Measurements from ENCODE around the gene DOCK7. TPM values are rescaled to one million over a fixed set of nuclear protein-coding genes. Genes with fewer than 3 reads are reported as not detected.
"Not testable (repeated sequence)": the region's sequence is repeated elsewhere in the genome, so short reads cannot be mapped to it uniquely, and the experiment has no call there.

DOCK7 gene
- total RNA-seq, 2 experiments from 2014 or later = 15.5 to 20.4 TPM

- intact Hi-C loops (cut with micrococcal nuclease) = no loop called here
- Mint-ChIP-seq H3K27ac (no peak overlapping the region), H3K4me1 (ENCODE audit: low read depth) (peaks cover 6% of the 10 kb centered on the region), H3K9me3 (no peaks in the 10 kb centered on the region), H3K36me3 (no peaks in the 10 kb centered on the region), H3K27me3 (peaks cover 4% of the 10 kb centered on the region), H3K4me3 (no peak overlapping the region)
- ChIA-PET CTCF (no interaction called here), POLR2A (no interaction called here)
- no peak for DNase-seq
Measured at GRCh38 chr1:62720946-62721554, 32.9 kb upstream of the DOCK7 start.

DNA sequence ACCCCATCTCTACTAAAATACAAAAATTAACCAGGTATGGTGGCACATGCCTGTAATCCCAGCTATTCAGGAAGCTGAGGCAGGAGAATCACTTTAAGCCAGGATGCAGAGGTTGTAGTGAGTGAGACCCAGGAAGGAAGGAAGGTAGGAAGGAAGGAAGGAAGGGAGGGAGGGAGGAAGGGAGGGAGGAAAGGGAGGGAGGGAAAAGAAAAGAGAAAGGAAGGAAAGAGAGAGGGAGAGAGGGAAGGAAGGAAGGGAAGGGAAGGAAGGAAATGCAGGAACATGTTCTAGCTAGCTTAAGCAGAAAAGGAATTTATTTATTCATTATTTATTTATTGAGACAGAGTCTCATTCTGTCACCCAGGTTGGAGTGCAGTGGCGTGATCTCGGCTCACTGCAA is 30.2 kb upstream of the DOCK7 start:
- H3K27me3 Mint-ChIP-seq; POLR2A ChIA-PET; DNase-seq; H3K9me3 Mint-ChIP-seq; H3K4me3 Mint-ChIP-seq; H3K4me1 Mint-ChIP-seq (ENCODE audit: low read depth); H3K27ac Mint-ChIP-seq; intact Hi-C loops (cut with micrococcal nuclease); H3K36me3 Mint-ChIP-seq; CTCF ChIA-PET: not testable (repeated sequence)

- H3K4me3 Mint-ChIP-seq = no peak overlapping the region
- ChIA-PET CTCF (interaction anchor here (1.5 kb wide), 1 partner anchor 29 kb away, joined by 6 read pairs; no protein-coding TSS in a partner anchor), POLR2A (no interaction called here)
- no peak for DNase-seq
- H3K36me3 Mint-ChIP-seq = no peaks in the 10 kb centered on the region
- H3K27me3 Mint-ChIP-seq = peaks cover 4% of the 10 kb centered on the region
- intact Hi-C loops (cut with micrococcal nuclease) = no loop called here
- no peaks in the 10 kb centered on the region for H3K9me3 Mint-ChIP-seq
- H3K27ac Mint-ChIP-seq = no peak overlapping the region
- no peaks in the 10 kb centered on the region for H3K4me1 Mint-ChIP-seq (ENCODE audit: low read depth)
Measured at GRCh38 chr1:62717483-62717882, 29.3 kb upstream of the DOCK7 start.

DNA sequence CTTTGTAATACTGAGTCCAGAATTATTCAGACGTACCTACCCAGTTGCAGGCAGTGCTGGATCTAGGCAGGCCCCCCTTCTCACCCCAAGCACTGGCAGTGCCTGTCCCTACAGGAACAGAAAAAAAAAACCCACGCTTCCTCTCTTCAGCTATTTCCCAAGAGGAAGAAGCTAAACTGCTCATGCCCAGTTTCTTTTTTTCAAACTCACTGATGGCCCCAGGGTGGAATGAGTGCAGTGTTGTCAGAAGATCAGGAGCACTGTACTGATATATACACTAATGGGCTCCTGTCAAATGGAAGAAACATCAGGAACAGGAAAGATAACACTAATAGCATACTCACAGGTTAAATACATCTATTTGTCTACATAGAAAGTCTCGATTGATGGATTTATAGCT is 28.2 kb upstream of the DOCK7 start:
- ChIA-PET POLR2A (no interaction called here), CTCF (interaction anchor here (1.5 kb wide), 1 partner anchor 30 kb away, joined by 6 read pairs; no protein-coding TSS in a partner anchor)
- H3K36me3 Mint-ChIP-seq = no peaks in the 10 kb centered on the region
- H3K9me3 Mint-ChIP-seq = no peaks in the 10 kb centered on the region
- H3K4me3 Mint-ChIP-seq = no peak overlapping the region
- H3K4me1 Mint-ChIP-seq (ENCODE audit: low read depth) = no peaks in the 10 kb centered on the region
- DNase-seq = no peak
- intact Hi-C loops (cut with micrococcal nuclease) = no loop called here
- no peak overlapping the region for H3K27ac Mint-ChIP-seq
- peaks cover 4% of the 10 kb centered on the region for H3K27me3 Mint-ChIP-seq

GRCh38 chr1:62712336-62713243 is 24.4 kb upstream of the DOCK7 start:
- Mint-ChIP-seq H3K4me3 (no peak overlapping the region), H3K27me3 (no peaks in the 10 kb centered on the region), H3K4me1 (ENCODE audit: low read depth) (no peaks in the 10 kb centered on the region), H3K9me3 (no peaks in the 10 kb centered on the region), H3K27ac (no peak overlapping the region), H3K36me3 (no peaks in the 10 kb centered on the region)
- POLR2A ChIA-PET = no interaction called here
- CTCF ChIA-PET = no interaction called here
- no peak for DNase-seq
- intact Hi-C loops (cut with micrococcal nuclease) = no loop called here

DNA sequence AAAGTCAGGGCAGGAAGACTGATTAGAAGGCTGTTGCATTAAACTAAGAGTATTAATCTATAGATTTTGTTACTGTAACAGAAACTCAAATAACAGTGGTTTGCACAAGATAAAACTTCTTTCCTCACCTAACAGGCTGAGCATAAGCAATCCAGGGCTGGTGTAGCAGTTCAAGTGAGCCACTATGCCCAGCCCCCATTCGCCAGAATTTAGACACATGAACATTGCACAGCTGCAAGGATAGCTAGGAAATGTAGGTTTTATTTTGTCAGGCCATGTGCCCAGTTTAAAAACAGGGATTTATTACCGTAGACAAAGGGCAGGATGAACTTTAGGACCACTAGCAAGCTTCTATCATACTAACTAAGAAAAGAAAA is 19.5 kb upstream of the DOCK7 start:
- no peak for DNase-seq
- intact Hi-C loops (cut with micrococcal nuclease) = no loop called here
- H3K36me3 Mint-ChIP-seq = no peaks in the 10 kb centered on the region
- no peaks in the 10 kb centered on the region for H3K9me3 Mint-ChIP-seq
- H3K4me3 Mint-ChIP-seq = no peak overlapping the region
- POLR2A ChIA-PET = no interaction called here
- no peaks in the 10 kb centered on the region for H3K27me3 Mint-ChIP-seq
- CTCF ChIA-PET = no interaction called here
- no peak overlapping the region for H3K27ac Mint-ChIP-seq
- H3K4me1 Mint-ChIP-seq (ENCODE audit: low read depth) = no peaks in the 10 kb centered on the region

GRCh38 chr1:62706985-62707743 is 19.0 kb upstream of the DOCK7 start:
- DNase-seq = no peak

GRCh38 chr1:62698161-62698560 is 10.0 kb upstream of the DOCK7 start:
- H3K36me3 Mint-ChIP-seq; H3K9me3 Mint-ChIP-seq; H3K27ac Mint-ChIP-seq; H3K27me3 Mint-ChIP-seq; CTCF ChIA-PET; H3K4me3 Mint-ChIP-seq; intact Hi-C loops (cut with micrococcal nuclease); DNase-seq; H3K4me1 Mint-ChIP-seq (ENCODE audit: low read depth); POLR2A ChIA-PET: not testable (repeated sequence)

More at GRCh38 chr1:62706985-62707743, 19.0 kb upstream of the DOCK7 start:
- H3K27ac Mint-ChIP-seq = no peak overlapping the region
- H3K4me3 Mint-ChIP-seq = no peak overlapping the region
- ChIA-PET CTCF (no interaction called here), POLR2A (no interaction called here)
- no peaks in the 10 kb centered on the region for H3K9me3 Mint-ChIP-seq
- intact Hi-C loops (cut with micrococcal nuclease) = no loop called here
- no peaks in the 10 kb centered on the region for H3K4me1 Mint-ChIP-seq (ENCODE audit: low read depth)
- no peaks in the 10 kb centered on the region for H3K36me3 Mint-ChIP-seq
- no peaks in the 10 kb centered on the region for H3K27me3 Mint-ChIP-seq

GRCh38 chr1:62694479-62694878 is 6.3 kb upstream of the DOCK7 start:
- H3K36me3 Mint-ChIP-seq; CTCF ChIA-PET; POLR2A ChIA-PET; H3K9me3 Mint-ChIP-seq; H3K27me3 Mint-ChIP-seq; intact Hi-C loops (cut with micrococcal nuclease); H3K4me3 Mint-ChIP-seq; H3K27ac Mint-ChIP-seq; DNase-seq; H3K4me1 Mint-ChIP-seq (ENCODE audit: low read depth): not testable (repeated sequence)

GRCh38 chr1:62693123-62693522 is 4.9 kb upstream of the DOCK7 start:
- intact Hi-C loops (cut with micrococcal nuclease) = no loop called here
- Mint-ChIP-seq H3K36me3 (no peaks in the 10 kb centered on the region), H3K27me3 (peaks cover 1% of the 10 kb centered on the region), H3K9me3 (no peaks in the 10 kb centered on the region), H3K4me3 (no peak overlapping the region), H3K4me1 (ENCODE audit: low read depth) (peaks cover 14% of the 10 kb centered on the region), H3K27ac (no peak overlapping the region)
- CTCF ChIA-PET = no interaction called here
- POLR2A ChIA-PET = no interaction called here
- no peak for DNase-seq

DNA sequence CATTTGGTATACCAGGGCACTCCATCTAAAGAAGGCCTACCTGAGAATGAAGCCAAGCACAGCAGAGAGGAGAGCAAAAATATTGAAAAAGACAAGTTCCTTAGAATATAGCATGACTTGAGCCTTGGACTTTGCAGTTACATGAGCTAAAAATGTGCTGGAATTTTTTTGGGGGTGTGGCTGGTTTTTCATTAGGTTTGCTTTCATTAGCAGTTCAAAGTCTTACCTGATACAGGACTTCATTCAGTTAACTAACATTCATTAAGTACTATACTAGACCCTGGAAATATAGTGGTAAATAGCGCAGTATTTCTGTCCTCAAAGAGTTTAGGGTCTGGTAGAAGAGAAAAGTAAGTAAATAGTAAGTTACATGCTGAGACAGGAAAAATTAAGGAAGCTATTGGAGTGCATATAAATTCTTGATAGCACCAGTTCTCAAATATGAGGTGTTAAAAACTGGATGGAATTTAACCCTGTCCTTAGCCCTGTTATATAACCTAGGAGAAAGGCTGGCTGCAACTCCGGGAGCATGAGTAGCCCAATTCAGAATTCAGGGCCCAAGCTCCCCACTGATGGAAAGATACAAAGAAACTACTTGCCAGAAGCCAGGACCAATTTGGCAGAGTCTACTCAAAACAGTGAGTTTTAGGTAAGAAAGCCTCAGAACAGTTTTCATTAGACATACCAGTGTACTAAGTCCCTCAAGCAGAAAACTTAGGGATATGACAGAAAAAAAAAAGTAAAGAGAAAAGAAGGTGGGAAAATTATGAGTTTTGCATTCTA is 3.1 kb upstream of the DOCK7 start:
- Mint-ChIP-seq H3K9me3 (no peaks in the 10 kb centered on the region), H3K4me1 (ENCODE audit: low read depth) (peaks cover 24% of the 10 kb centered on the region), H3K36me3 (peaks cover 2% of the 10 kb centered on the region), H3K27ac (no peak overlapping the region), H3K27me3 (peaks cover 1% of the 10 kb centered on the region), H3K4me3 (no peak overlapping the region)
- DNase-seq = no peak
- ChIA-PET CTCF (interaction anchor here (0.9 kb wide), 1 partner anchor 55 kb away, joined by 3 read pairs; no protein-coding TSS in a partner anchor), POLR2A (interaction anchor here (0.6 kb wide), 1 partner anchor 832 kb away, joined by 4 read pairs; the partner anchor contains the start of gene EFCAB7)
- intact Hi-C loops (cut with micrococcal nuclease) = no loop called here

DNA sequence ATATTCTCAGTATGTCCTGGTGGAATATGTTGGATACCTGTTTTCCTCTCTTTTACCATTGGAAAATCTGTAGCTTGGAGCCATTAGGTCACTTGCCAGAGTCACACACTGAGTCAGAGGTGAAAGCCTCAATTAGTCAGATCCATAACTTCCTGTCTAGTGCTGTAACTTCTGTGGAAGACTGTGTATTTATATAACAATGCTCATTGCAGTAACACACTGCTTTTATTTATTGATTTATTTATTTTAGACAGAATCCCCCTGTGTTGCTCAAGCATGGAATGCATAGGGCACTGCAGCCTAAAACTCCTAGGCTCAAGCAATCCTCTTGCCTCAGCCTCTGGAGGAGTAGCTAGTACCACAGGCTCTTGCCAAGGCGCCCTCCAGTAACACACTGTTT is 1.3 kb upstream of the DOCK7 start:
- intact Hi-C loops (cut with micrococcal nuclease) = loop anchor here (1.0 to 2.0 kb wide), 2 partner anchors 65 to 95 kb away; partner anchors contain the start of gene ATG4C

More for the DNA sequence above, 1.3 kb upstream of the DOCK7 start:
- Mint-ChIP-seq H3K9me3 (no peaks in the 10 kb centered on the region), H3K36me3 (peaks cover 2% of the 10 kb centered on the region), H3K4me3 (no peak overlapping the region), H3K27ac (no peak overlapping the region), H3K27me3 (peaks cover 1% of the 10 kb centered on the region), H3K4me1 (ENCODE audit: low read depth) (peaks cover 33% of the 10 kb centered on the region)
- ChIA-PET POLR2A (interaction anchor here (1.8 kb wide), 1 partner anchor 254 kb away, joined by 4 read pairs; no protein-coding TSS in a partner anchor), CTCF (no interaction called here)
- DNase-seq = no peak

All from activated CD4-positive, alpha-beta memory T cell treated with anti-CD3 and anti-CD28 coated beads for 36 hours (primary cell).